Neural cell (in vitro differentiated cells): ENCODE measurements around the gene NOX1.

ENCODE experiments used
- EP300 ChIP-seq: fragments of 450-650 bp; conservative IDR thresholded peaks from 2 replicates; pipeline ENCODE4 v1.6.1; 2014; ENCODE audit warnings: antibody characterized with exemption, mild to moderate bottlenecking, moderate library complexity; ENCODE audit not compliant: poor library complexity, severe bottlenecking
- EZH2 ChIP-seq: fragments of 200-600, 300-800 bp; shearing (Covaris generic), sonication (generic); IDR thresholded peaks from 2 replicates; pipeline ENCODE4 v1.6.1; 2014; ENCODE audit warnings: antibody characterized with exemption, low read length, borderline replicate concordance, mild to moderate bottlenecking; ENCODE audit not compliant: insufficient read depth, poor library complexity, severe bottlenecking
- TF ChIP-seq, protein P1 (sequence below): fragments of 450-650 bp; IDR thresholded peaks from 2 replicates; pipeline ENCODE4 v1.5.1; 2014; ENCODE audit warnings: antibody characterized with exemption, mild to moderate bottlenecking, moderate library complexity; ENCODE audit not compliant: poor library complexity, severe bottlenecking

DNA sequence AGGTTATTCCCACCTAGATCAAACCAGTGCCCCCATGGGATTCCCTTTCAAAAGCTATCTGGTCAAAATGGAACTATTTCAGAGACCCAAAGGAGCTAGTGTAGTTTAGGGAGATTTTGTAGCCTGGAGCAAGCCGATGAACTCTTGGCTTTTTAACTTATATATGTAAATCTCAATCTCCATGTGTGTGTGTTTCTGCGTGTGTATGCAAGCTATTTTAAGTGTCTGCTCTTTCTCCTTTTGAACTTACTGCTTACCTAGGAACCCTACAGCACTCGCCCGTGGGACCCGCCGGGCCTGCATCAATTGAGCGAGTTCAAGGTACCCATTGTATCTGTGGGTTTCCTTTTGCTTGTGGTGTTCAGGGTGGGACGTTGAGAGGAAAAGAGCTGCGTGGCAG, 43.6 kb downstream of the NOX1 start:
- TF ChIP-seq, protein P1, sequence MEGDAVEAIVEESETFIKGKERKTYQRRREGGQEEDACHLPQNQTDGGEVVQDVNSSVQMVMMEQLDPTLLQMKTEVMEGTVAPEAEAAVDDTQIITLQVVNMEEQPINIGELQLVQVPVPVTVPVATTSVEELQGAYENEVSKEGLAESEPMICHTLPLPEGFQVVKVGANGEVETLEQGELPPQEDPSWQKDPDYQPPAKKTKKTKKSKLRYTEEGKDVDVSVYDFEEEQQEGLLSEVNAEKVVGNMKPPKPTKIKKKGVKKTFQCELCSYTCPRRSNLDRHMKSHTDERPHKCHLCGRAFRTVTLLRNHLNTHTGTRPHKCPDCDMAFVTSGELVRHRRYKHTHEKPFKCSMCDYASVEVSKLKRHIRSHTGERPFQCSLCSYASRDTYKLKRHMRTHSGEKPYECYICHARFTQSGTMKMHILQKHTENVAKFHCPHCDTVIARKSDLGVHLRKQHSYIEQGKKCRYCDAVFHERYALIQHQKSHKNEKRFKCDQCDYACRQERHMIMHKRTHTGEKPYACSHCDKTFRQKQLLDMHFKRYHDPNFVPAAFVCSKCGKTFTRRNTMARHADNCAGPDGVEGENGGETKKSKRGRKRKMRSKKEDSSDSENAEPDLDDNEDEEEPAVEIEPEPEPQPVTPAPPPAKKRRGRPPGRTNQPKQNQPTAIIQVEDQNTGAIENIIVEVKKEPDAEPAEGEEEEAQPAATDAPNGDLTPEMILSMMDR, result no peak
- TF ChIP-seq EZH2, result no peak
- TF ChIP-seq EP300, result no peak
